GM23248 (cell line): ENCODE measurements around the gene EDDM13.

Source experiments
- EZH2 ChIP-seq: fragments of 200-600 bp; sonication (generic); IDR thresholded peaks from 2 replicates; pipeline ENCODE4 v1.6.1; 2018; ENCODE audit warnings: antibody characterized with exemption, mild to moderate bottlenecking; ENCODE audit not compliant: insufficient read depth, poor library complexity, severe bottlenecking
- EZH2phosphoT487 ChIP-seq: fragments of 200-600 bp; sonication (generic); IDR thresholded peaks from 2 replicates; pipeline ENCODE4 v1.6.1; 2018; ENCODE audit warnings: antibody characterized with exemption, moderate library complexity, mild to moderate bottlenecking, low read depth; ENCODE audit not compliant: insufficient read depth

- TF ChIP-seq EZH2 (no peak), EZH2phosphoT487 (no peak)
These were observed 33.5 kb downstream of the EDDM13 start for GRCh38 chr19:56306016-56306415.
